NCI-H2107 treated with DMSO at 0.1 percent for 48 hours (cell line): ENCODE data around the gene PATJ.
"Not testable (repeated sequence)": the region's sequence is repeated elsewhere in the genome, so short reads cannot be mapped to it uniquely, and the experiment has no call there.

Experiments used
- DNase-seq: peaks from one replicate; lab custom pipeline; 2025; ENCODE audit not compliant: unreplicated experiment; lab: John Stamatoyannopoulos, UW

PATJ gene

DNA sequence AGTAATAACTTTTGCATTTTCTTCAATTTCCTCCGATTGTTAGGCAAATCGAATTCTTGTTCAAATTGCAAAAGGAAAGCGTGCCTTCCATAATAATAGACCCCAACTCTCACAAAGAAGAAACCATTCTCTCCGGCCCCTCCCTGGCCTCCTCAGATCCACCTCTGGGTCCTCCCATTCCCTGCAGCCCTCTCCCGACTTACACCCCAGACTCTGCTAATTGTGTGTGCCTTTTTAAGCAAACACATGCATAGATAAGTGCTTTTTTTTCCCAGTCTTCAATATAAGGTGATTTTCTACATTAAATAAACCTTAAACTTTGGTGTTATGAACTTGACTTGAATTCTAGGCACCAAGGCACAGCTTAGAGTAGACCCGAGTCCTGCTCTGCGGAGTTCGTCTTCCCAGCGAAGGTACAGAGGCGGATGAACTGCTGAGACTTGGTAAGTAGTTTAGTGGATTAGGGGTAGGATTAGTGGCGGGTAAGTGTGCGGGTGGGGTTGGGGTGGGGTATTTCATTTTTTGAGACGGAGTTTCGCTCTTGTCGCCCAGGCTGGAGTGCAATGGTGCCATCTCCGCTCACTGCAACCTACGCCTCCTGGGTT lies 453.9 kb downstream of the PATJ start:
- DNase-seq: no peak

DNA sequence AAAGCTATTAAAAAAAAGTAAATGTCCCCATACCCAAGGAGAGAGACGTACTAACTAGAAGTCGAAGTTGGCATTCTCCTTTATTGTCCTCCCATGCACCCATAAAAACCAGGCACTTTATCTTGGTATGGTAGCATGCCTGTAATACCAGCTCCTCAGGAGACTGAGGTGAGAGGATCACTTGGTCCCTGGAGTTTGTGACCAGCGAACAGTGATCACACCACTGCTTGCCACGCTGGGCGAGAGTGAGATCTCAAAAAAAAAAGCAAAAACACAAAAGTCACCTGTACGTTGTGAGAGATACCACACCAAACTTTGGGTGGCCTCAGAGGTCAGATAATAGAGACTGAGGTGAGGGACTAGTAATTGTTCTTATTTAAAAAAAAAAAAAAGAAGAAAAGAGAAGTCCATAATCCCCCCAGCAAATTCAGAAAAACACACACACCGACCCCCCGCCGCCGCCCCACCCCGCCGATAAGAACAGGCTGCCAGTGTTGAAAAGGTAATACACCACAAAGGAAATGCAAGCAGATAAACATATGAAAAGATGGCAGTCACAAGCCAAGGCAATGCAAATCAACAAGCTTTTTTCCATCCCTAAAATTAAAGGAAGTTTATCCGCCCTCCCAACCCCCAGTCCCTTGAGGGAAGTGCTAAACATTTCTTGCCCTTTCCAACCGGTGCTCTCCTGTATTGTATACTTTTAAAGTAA lies 455.9 kb downstream of the PATJ start:
- DNase-seq: no peak

DNA sequence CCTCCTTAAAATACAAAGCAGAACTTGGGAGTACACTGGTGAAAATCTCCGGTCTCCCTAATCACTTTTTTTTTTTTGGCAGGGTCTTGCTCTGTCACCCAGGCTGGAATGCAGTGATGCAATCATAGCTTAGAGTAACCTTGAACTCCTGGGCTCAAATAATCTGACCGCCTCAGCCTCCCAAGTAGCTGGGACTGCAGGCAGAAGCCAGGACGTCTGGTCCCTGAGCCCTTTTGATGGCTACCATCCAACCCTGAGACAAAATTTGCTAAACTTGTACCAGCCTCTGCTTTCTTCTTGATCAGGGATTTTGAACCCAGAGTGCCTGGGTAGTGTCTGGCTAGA lies 456.5 kb downstream of the PATJ start:
- DNase-seq: no peak

DNA sequence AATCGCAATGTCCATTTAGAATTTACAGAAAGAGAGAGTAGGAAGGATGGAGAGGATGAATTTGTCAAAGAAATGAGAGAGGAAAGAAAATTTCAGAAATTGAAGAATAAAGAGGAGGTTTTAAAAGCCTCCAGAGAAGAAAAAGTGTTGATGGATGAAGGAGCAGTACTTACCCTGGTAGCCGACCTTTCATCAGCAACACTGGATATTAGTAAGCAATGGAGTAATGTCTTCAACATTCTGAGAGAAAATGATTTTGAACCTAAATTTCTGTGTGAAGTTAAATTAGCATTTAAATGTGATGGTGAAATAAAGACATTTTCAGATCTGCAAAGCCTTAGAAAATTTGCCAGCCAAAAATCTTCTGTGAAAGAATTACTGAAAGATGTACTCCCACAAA lies 464.9 kb downstream of the PATJ start:
- DNase-seq: no peak

DNA sequence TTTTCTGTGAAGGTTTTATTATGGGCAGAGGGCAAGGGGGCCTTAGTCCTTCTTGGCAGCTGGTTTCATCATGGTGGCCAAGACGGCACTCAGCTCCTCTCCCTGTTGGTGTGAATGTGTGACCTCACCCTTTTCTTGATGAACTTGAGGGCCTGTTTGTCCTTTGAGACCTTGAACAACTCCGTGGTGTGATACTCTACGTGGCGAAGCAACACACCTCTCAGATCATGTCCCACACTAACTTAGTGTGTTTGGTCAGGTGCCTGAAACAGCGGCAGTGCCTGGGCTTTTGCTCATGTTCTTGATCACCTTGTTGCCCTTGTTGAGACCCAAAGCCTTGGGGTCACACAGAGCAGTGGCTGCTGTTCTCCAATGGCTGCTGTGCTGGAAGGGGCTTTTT lies 465.8 kb downstream of the PATJ start:
- DNase-seq: no peak

DNA sequence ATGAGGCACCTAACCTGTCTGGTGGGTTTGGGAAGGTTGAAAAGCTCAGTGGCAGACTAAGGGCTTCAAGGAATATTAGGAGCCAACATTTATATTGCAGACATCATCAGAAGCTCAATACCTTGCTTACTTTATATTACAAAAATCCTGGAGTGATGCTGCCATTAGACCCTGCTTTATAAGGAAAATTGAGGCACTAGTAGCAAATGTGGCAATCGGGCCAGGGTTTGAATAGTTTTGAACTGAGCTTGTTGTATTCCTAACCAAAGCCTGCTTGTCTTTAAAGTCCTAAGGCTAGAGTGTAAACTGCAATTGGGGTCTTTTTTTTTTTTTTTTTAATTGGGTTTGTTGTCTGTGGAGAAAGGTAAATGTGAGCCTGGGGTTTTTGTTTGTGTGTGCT lies 466.7 kb downstream of the PATJ start:
- no peak for DNase-seq

DNA sequence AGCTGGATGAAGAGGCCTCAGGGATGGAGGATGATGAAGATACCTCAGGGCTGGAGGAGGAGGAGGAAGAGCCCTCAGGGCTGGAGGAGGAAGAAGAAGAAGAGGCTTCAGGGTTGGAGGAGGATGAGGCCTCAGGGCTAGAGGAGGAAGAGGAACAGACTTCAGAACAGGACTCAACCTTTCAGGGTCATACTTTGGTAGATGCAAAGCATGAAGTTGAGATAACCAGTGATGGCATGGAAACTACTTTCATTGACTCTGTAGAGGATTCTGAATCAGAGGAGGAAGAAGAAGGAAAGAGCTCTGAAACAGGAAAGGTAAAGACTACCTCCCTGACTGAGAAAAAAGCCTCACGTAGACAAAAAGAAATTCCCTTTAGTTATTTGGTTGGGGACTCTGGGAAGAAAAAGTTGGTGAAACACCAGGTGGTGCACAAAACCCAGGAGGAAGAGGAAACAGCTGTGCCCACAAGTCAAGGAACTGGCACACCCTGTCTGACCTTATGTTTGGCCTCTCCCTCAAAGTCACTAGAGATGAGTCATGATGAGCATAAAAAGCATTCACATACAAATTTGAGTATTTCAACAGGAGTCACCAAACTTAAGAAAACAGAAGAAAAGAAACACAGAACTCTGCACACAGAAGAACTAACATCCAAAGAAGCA lies 467.8 kb downstream of the PATJ start:
- DNase-seq: no peak

DNA sequence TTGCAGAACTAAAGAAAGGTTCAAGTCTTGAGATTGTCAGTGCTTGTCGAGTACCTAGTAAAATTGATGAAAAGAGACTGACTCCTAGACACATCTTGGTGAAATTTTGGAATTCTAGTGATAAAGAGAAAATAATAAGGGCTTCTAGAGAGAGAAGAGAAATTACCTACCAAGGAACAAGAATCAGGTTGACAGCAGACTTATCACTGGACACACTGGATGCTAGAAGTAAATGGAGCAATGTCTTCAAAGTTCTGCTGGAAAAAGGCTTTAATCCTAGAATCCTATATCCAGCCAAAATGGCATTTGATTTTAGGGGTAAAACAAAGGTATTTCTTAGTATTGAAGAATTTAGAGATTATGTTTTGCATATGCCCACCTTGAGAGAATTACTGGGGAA lies 468.7 kb downstream of the PATJ start:
- no peak for DNase-seq

DNA sequence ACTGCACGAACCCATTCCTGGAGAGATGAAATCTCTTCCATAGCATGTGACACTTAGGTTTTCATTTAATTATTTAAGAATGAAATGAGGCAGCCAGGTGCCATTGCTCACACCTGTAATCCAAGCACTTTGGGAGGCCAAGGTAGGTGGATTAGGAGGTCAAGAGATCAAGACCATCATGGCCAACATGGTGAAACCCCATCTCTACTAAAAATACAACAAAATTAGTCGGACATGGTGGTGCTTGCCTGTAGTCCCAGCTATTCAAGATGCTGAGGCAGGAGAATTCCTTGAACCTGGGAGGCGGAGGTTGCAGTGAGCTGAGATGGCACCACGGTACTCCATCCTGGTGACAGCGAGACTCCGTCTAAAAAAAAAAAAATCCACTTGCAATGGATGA lies 470.1 kb downstream of the PATJ start:
- no peak for DNase-seq

DNA sequence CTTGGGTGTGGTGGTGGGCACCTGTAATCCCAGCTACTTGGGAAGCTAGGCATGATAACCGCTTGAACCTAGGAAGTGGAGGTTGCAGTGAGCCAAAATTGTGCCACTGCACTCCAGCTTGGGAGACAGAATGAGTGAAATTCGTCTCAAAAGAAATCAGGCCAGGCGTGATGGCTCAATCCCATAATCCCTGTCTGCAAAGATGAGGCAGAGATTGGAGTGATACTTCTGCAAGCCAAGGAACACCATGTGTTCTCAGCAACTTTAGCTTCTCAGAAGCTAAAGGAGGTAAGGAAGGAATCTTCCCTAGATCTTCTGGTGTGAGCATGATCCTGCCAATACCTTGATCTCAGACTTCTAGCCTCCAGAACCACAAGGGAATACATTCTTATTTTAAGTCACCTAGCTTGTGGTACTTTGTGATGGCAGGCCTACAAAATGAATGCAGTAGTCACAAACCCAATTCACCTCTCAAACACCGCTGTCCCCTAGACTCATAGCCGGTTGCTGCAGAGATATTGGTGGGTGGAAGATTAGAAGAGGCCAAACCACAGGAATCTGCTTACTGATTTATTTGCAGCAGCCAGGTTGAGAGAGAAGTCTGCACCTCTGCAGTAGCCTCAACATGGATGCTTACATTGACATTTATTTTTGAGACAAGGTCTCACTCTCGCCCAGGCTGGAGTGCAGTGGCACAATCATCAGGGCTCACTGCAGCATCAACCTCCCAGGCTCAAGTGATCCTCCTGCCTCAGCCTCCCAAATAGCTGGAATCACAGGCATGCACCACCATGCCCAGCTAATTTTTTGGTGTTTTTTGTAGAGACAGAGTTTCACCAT lies 471.0 kb downstream of the PATJ start:
- DNase-seq: no peak

DNA sequence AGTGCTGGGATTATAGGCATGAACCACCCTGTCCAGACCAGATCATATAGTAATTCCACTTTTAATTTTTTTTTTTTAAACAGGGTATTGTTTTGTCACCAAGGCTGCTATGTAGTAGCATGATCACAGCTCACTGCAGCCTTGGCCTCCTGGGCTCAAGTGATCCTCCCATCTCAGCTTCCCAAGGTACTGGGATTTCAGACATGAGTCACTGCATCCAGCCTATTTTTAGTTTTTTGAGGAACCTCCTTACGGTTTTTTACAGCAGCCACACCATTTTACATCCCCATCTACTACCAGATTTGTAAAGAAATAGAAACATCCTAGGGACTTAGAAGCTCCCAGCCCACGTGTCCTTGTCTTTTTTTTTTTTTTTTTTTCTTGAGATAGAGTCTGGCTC lies 476.3 kb downstream of the PATJ start:
- DNase-seq: no peak

DNA sequence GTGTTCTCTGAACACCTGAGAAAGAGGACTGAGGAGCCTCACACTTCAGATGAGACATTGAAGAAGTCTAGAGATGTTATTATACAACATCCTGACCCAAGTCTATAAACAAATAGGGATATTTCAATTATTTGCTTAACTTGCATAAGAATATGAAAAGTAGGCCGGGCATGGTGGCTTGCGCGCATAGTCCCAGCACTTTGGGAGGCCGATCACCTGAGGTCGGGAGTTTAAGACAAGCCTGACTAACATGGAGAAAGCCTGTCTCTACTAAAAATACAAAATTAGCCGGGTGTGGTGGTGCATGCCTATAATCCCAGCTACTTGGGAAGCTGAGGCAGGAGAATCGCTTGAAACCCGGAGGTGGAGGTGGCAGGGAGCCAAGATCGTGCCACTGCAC lies 478.2 kb downstream of the PATJ start:
- not testable (repeated sequence) for DNase-seq

DNA sequence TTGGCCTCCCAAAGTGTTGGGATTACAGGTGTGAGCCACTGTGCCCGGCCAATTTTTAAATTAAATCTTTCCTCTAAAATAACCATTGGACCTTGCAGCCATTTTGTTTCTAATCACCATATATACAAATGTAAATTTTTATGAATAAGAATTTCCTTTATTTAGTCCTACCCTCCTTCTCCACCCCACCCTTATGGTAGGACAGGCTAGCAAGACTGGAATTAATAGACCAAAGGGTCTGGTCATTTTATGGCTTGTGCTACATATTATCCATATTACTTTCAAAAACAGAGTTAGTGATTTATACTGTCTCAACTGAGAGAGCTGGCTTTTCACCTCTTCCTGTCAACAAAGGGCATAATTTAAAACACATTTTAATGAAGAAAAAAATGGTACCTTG lies 478.9 kb downstream of the PATJ start:
- no peak for DNase-seq

DNA sequence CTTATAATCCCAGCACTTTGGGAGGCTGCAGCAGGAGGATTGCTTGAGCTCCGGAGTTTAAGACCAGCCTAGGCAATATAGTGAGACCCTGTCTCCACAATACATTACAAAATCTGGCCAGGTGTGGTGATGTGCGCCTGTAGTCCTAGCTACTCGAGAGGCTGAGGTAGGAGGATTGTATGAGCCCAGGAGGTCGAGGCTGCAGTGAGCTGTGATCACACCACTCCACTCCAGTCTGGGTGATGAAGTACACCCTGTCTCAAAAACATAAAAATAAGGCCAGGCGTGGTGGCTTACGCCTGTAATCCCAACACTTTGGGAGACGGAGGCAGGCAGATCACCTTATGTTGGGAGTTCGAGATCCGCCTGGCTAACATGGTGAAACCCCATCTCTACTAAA lies 480.0 kb downstream of the PATJ start:
- DNase-seq: no peak

DNA sequence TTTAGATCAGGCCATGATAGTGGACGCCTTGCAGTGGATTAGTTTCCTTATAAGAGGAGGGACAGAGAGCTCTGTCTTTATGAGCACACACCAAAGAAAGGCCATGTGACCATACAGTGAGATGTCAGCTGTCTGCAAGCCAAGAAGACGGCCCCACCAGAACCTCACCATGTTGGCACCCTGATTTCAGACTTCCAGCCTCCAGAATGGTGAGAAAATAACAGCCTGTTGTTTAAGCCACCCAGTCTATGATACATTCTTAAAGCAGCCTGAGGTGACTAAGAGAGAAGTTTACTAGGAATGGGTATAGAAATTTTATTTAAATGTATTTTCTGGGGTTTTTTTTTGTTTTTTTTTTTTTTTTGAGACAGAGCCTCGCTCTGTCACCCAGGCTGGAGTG lies 481.9 kb downstream of the PATJ start:
- no peak for DNase-seq

DNA sequence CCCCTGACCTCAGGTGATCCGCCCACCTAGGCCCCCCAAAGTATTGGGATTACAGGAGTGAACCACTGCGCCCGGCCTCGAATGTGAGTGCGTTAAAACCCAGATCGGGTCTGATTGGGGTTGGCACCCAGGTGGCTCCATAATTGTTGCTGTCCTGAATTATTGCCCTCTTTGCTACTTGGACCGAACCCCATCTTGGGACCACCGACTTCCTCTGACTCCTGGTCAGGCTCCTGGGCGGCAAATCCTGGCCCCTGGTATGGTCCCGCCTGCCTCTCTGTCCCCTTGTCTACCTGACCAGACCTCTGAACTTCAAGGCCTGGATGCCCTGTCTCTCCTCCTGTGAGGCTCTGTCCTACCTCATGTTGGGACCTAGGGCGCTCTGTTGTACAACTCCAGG lies 485.2 kb downstream of the PATJ start:
- no peak for DNase-seq
